ENCODE results near the gene LIPH.
"Not testable (repeated sequence)": the region's sequence is repeated elsewhere in the genome, so short reads cannot be mapped to it uniquely, and the experiment has no call there.

- not testable (repeated sequence) for TF ChIP-seq POLR2A (IDR thresholded peaks at IDR 0.05; ENCODE audit: low read depth); POLR2AphosphoS5 (IDR thresholded peaks at IDR 0.05)
- TF ChIP-seq, protein P1, sequence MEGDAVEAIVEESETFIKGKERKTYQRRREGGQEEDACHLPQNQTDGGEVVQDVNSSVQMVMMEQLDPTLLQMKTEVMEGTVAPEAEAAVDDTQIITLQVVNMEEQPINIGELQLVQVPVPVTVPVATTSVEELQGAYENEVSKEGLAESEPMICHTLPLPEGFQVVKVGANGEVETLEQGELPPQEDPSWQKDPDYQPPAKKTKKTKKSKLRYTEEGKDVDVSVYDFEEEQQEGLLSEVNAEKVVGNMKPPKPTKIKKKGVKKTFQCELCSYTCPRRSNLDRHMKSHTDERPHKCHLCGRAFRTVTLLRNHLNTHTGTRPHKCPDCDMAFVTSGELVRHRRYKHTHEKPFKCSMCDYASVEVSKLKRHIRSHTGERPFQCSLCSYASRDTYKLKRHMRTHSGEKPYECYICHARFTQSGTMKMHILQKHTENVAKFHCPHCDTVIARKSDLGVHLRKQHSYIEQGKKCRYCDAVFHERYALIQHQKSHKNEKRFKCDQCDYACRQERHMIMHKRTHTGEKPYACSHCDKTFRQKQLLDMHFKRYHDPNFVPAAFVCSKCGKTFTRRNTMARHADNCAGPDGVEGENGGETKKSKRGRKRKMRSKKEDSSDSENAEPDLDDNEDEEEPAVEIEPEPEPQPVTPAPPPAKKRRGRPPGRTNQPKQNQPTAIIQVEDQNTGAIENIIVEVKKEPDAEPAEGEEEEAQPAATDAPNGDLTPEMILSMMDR (IDR thresholded peaks at IDR 0.05) = not testable (repeated sequence)
Observed at GRCh38 chr3:185556640-185557039, 4.3 kb upstream of the LIPH start.

All from esophagus muscularis mucosa (tissue), 3 donors.